Activated CD8-positive, alpha-beta memory T cell treated with anti-CD3 and anti-CD28 coated beads for 48 hours (primary cell): Measurements from ENCODE around the gene POU2F2.

Experiments used
- DNase-seq, 3 experiments: peaks; one replicate each; pipeline ENCODE4 v3.0.0-alpha.2; 2020; ENCODE audit warnings: low read depth in 2 of 3, low spot score in 2 of 3

Gene POU2F2

GRCh38 chr19:42132030-42132628 lies at the start of gene POU2F2:
Gene POU2F2 (minus strand): TSS chr19:42132446. CDS start chr19:42132411, 35 bp downstream.
- peak; percentile 63 to 76 (median 73) for DNase-seq

DNA sequence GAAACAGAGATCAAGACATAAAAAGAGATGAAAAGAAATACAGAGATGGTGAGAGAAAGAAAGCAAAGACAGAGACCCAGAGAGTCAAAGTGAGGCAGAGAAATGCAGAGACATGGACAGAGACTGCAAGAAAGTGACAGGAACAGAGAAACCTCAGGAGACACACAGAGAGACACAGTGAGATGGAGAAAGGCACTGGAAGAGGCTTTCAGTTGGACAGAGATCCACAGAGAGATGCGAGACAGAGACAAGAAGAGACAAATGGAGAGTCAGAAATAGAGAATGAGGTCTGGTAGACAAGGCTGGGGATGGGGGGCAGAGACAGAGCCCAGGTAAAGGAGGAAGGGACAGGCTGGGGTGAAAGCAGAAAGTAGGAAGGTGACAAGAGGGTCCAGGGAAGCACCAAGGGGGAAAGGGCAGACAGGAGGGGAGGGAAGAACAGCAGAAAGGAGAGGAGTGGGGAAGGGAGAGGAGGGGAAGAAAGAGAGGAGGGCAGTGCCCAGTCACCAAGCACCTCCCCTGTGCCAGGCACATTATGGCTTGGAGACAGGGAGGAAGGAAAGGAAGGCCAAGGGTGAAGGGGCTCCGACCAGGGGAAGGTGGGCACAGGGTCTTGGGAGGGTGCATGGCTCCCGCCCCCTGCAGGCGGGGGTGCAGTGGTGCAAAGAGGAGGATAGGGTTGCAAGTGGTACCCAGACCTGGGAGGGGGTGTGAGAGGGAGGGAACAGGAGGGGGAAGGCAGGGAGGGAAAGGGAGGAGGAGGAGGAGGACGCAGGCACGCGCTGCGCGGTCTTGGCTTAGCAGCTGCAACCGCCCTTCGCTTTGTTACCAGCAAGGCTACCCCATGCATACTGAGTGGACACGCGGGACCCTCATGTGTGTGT lies 46.8 kb upstream of the POU2F2 start:
- DNase-seq = no peak

DNA sequence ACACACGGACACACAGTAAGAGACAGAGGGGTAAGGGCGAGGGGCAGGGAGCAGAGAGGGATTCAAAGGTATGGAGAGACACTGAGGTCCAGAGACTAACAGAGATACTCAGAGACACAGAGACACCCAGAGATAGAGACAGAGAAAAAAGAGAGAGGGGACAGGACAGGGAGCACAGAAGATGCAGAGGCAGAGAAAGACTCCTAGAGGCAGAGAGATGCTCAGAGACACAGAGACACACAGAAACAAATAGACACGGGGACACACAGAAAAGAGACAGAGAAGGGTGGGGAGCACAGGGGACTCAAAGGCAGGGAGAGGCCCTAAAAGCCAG lies 45.4 kb upstream of the POU2F2 start:
- DNase-seq = no peak

DNA sequence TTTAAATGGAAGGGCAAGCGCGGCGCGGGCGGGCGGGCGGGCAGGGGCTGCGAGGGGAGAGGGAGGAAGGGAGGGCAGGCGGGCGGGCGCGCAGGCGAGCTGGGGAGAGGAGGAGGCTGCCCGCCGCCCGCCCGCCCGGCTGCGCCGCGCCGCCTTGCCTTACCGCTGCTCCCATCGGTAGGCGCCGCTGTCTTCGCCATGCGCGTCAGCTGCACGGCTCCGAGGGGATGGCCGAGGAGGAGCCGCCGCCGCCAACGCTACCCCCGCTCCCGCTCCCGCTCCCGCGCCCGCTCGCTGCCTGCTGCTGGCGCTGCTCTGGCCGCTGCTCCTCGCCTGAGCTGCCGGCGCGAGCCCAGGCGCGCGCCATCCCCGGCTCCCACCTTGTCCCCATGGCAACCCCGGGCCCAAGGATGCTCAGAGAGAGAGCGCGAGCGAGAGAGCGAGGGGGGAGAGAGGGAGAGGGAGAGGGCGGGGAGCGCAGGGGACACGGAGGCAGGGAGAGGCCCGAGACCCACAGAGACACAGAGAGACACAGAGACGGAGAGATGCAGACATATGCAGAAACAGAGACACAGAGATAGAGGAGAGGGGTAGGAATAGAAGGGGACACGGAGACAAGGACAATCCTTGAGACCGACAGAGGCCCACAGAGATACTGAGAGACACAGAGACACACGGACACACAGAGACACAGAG lies 44.9 kb upstream of the POU2F2 start:
- DNase-seq = peak in 2 of 3 experiments; percentile 40 to 58

GRCh38 chr19:42176649-42176989 lies 44.4 kb upstream of the POU2F2 start:
- DNase-seq = no peak

GRCh38 chr19:42175952-42176648 lies 43.9 kb upstream of the POU2F2 start:
- DNase-seq = no peak

DNA sequence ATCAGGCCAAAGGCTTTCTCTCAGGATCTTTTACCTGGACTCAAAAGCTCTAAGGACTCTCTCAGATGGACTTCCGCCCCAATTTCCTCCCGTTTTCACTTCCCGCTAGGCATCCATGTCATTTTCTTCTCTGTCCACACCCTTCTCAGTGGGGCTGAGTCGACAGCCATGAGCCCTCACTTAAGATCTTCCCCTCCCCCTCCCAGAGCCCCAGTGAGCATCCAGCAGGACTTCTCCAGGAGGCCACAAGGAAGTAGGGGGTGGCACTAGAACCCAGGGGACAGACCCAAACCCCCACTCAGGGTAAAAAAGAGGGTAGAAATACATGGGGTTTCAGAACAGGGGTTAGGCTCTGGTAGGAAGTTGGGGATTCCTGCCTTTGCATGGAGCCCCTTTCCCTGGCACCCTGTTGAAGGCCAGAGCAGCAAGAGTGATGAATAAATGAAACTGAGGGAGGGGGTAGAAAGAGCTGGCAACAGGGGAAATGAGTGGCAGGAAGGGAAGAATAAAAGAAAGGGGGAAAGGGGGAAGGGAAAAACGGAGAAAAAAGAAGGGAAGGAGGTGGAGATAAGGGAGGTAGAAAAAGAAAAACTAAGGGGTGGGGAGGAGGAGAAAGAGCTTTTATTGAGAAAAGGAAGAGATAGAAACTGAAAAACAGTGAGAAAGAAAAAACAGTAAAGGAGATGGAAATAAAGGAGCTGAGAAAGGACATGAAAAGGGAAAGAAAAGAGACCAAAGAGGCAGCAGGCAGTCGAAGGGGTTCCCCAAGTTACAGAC lies 42.9 kb upstream of the POU2F2 start:
- DNase-seq = no peak

DNA sequence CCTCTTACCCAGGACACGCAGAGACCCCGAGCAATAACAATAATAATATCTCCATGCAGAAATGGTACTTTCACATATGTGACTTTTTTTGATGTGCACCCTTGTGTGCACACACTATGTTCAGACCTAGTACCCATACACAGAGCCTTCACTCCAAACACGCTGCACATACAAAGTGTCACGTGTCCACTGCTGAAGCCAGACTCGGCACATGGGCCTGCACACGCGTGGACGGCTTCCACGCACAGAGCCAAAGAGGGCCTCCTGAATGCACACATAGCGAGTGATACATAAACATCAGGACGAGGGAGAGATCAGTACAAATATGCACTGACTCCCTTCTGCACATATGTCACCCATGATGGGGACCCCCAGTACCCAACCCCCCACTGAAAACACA lies 41.9 kb upstream of the POU2F2 start:
- DNase-seq = no peak

DNA sequence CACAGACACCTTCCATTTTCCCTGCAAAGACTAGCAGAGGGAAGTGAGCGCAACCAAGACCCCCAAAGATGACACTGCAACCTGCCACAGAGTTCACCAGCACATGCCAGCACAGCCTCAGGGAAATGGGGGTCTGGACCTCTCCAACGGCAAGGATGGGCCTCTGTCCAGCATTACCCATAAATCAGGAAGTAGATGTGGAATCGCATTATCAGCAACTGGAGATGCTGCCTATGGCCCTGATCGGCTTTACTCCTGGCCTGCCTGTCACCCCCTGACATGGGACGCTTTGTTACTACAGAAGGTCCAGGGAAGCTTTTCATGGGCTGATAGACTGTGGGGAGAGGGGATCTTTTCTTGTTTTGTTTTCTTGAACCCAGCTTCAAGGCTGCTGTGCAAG lies 41.4 kb upstream of the POU2F2 start:
- no peak for DNase-seq

DNA sequence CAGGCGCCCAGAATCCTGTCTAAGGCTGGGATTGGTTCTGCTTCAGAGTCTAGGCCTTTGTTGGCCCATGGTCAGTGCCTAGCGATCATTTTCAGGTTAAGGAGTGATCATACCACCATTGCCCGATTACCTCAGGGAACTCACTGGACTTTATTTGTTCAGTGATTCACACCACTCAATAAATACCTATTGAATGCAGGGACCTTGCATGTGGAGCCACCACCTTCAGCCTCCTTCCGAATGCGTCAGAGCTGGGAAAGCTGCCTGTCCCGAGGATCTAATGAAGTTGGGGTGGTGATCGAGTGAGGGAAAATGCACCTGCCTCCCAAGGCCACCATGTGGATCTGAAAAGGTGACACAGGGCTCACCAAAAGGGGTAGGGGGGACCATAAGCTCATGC lies 40.0 kb upstream of the POU2F2 start:
- no peak for DNase-seq

- DNase-seq = no peak
These were observed 38.5 kb upstream of the POU2F2 start for GRCh38 chr19:42170715-42171114.

- DNase-seq = no peak
These were observed 37.5 kb upstream of the POU2F2 start for GRCh38 chr19:42169486-42170413.

DNA sequence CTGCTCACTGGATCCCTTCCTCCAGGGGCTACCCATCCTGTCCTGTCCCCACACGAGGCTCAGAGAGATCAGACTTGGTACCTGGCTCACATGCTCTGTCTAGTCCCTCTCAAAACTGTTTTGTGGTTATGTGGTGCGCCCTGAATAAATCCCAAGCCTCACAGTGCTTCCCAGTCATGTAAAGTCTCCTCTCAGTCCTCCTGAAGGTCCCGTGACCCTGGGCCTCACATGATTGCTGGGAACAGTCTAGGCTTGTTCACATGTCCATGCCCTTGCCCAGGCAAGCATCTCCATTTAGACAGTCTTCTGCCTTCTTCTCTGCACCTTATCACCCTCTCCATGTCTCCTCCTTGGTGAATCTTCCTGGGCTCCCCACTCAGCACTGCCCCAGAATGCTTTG lies 36.0 kb upstream of the POU2F2 start:
- no peak for DNase-seq

DNA sequence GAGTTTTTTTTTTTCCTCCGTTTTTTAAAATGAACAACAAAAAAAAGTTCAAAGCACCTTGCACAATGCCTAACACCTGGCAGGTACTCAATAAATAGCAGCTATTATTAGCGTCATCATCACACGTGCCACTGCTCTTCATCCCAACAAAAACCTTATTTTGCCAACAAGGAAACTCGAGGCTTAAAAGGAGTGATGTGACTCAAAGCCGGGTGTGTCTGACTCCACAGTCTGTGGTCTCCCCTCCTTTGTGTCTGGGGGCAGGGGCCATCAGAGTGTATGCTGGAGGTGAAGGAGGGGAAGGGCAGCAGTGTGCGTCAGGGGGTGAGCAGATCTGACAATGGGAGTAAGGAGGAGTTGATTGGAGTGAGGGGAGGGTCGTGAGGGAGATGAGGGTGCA lies 34.1 kb upstream of the POU2F2 start:
- no peak for DNase-seq

- DNase-seq = no peak
These were observed 32.9 kb upstream of the POU2F2 start for GRCh38 chr19:42165146-42165545.

DNA sequence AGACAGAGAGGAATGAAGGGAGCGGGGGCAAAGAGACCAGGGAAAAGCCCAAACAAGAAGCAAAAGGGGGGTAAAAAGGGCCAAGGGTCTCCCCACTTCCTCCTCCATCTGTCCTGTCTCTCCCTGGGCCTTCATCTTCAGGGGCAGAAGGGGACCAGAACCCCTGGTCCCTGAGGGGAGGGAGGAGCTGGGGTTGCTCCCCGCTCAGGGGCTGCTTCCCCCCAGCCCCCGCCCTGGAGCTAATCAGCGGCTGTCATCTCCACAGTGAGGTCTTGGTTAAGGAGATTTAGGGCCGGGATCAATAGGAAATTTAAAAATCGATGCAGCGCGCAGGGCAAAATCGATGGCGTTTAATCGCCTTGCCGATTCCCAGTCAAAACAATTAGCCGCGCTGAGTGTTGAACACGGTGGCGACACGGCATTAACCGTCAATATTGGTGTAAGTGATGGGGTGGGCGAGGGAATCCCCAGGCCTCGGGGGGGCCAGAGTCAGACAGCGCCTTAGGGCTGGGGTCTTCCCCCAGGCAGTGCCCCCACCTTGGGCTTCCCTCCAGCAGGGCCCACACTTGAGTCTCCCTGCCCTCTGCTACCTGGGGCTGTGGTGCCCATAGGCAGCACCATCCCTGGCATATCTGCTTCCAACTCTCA lies 29.5 kb upstream of the POU2F2 start:
- no peak for DNase-seq

DNA sequence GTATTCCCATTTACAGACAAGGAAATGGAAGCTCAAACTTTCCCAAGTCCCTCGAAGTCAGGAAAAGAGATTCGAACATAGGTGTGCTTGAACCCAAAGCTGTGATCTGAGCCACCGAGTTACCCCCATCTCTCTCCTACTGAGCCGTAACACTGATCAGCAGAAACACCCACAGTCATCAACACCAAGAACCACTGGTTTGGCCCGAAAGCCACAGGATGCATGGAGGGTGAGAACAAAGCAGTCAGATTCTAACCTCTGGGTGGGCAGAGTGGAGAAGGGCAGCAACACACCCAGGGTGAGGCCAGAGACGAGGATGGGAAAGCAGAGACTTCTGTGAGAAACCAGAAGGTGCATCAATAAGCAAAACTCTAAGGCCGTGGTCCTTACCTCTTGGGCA lies 27.7 kb upstream of the POU2F2 start:
- no peak for DNase-seq

GRCh38 chr19:42158926-42159325 lies 26.7 kb upstream of the POU2F2 start:
- DNase-seq = no peak

DNA sequence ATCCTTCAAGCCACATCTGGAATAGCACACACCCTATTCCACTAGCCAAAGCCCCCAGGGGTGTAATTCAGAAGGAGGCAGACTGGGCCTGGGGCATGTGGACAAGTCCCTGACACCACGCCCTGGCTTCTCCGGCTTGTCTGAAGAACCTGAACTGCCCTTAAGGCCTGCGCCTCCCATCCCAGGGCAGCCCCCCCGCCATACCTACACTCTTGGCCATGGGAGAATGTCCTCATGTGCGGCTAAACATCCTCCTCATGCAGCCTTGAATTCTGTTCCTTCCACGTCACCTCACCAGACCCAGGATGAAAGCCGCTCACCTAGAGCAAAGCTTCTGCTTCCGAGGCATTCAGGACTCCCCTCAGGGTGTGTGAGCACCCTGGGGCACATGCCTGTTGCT lies 24.3 kb upstream of the POU2F2 start:
- DNase-seq = no peak
